Naive thymus-derived CD4-positive, alpha-beta T cell (primary cell): ENCODE results near the gene GTSF1L. TPM values are rescaled to one million over a fixed set of nuclear protein-coding genes. Genes with fewer than 3 reads are reported as not detected.
A peak's percentile ranks its signal among the peaks of the same experiment; 100 is the strongest.

Experiments used
- ATAC-seq: fragments of 150-1000 bp; cut with Tn5 transposase; 2 replicates; pipeline ENCODE4 v1.10.0; 2021; ENCODE audit warnings: mild to moderate bottlenecking, moderate library complexity
- CTCF ChIA-PET: fragments of 350-600 bp; sonication (Branson Sonifier 250); formaldehyde crosslinking; loops from one replicate; lab custom pipeline; 2021; ENCODE audit warnings: antibody characterized with exemption; lab: Charles Lee
- POLR2A ChIA-PET: fragments of 350-600 bp; sonication (Branson Sonifier 250); formaldehyde crosslinking; loops from one replicate; lab custom pipeline; 2021; ENCODE audit warnings: antibody characterized with exemption, inconsistent platforms; lab: Charles Lee
- DNase-seq, 9 donors: peaks; one replicate each; pipeline versions ENCODE4 v3.0.0 to v3.0.0-alpha.2; 2020 to 2022; ENCODE audit warnings: mixed read lengths in 1 of 9
- H3K27ac ChIP-seq: one replicate; pipeline ENCODE4 v1.7.0; 2013; ENCODE audit warnings: mild to moderate bottlenecking, low read depth, low read length, moderate library complexity
- H3K27me3 ChIP-seq, 2 donors: one replicate each; pipeline ENCODE4 v1.7.0; 2013; ENCODE audit warnings: low read length in 2 of 2, mild to moderate bottlenecking in 2 of 2, moderate library complexity in 2 of 2; ENCODE audit not compliant: control insufficient read depth in 2 of 2, insufficient read depth in 2 of 2
- H3K36me3 ChIP-seq, 3 experiments: 1 replicate in 2 of 3; 2 replicates in 1 of 3; pipeline ENCODE4 v1.7.0; 2013; ENCODE audit warnings: low read length in 3 of 3, mild to moderate bottlenecking in 3 of 3, moderate library complexity in 1 of 3; ENCODE audit not compliant: insufficient read depth in 3 of 3, control insufficient read depth in 2 of 3
- H3K4me1 ChIP-seq, 2 donors: one replicate each; pipeline ENCODE4 v1.7.0; 2013; ENCODE audit warnings: low read length in 2 of 2, mild to moderate bottlenecking in 2 of 2, moderate library complexity in 1 of 2; ENCODE audit not compliant: control insufficient read depth in 2 of 2, insufficient read depth in 2 of 2
- H3K4me3 ChIP-seq: 2 replicates; pipeline ENCODE4 v1.7.0; 2013; ENCODE audit warnings: mild to moderate bottlenecking, low read length
- H3K9me3 ChIP-seq, 3 experiments: 1 replicate in 2 of 3; 2 replicates in 1 of 3; pipeline ENCODE4 v1.7.0; 2013; ENCODE audit warnings: low read length in 3 of 3; ENCODE audit not compliant: control insufficient read depth in 2 of 3
- H3K27ac Mint-ChIP-seq, 9 donors: one replicate each; pipeline ENCODE4 v1.8.0; 2020 to 2022; ENCODE audit warnings: mixed read lengths in 9 of 9, mild to moderate bottlenecking in 8 of 9, moderate library complexity in 5 of 9, inconsistent platforms in 2 of 9
- H3K27me3 Mint-ChIP-seq, 5 donors: one replicate each; pipeline ENCODE4 v1.8.0; 2021 to 2022; ENCODE audit warnings: mixed read lengths in 5 of 5, mild to moderate bottlenecking in 1 of 5
- H3K36me3 Mint-ChIP-seq, 5 donors: one replicate each; pipeline ENCODE4 v1.8.0; 2020 to 2022; ENCODE audit warnings: mixed read lengths in 5 of 5, mild to moderate bottlenecking in 3 of 5, inconsistent platforms in 1 of 5
- H3K4me1 Mint-ChIP-seq, 7 donors: one replicate each; pipeline ENCODE4 v1.8.0; 2020 to 2022; ENCODE audit warnings: mixed read lengths in 7 of 7, mild to moderate bottlenecking in 3 of 7, inconsistent platforms in 1 of 7
- H3K4me3 Mint-ChIP-seq, 10 donors: one replicate each; pipeline ENCODE4 v1.8.0; 2020 to 2022; ENCODE audit warnings: mild to moderate bottlenecking in 10 of 10, mixed read lengths in 10 of 10, moderate library complexity in 6 of 10, inconsistent platforms in 2 of 10
- H3K9me3 Mint-ChIP-seq, 11 donors: one replicate each; pipeline ENCODE4 v1.8.0; 2020 to 2022; ENCODE audit warnings: mixed read lengths in 11 of 11, mild to moderate bottlenecking in 4 of 11, inconsistent platforms in 1 of 11, moderate library complexity in 1 of 11
- intact Hi-C, 2 donors: fragments of 100-400 bp; cut with micrococcal nuclease; formaldehyde crosslinking; loops; one replicate each; pipeline ENCODE4 v1.15.1; 2023
- polyA plus RNA-seq, 2 donors: library from polyadenylated mRNA; unstranded; fragments of 300-500 nt; fragmentation: Illumina TruSeq; gene quantifications; one replicate each; pipeline ENCODE4 v1.2.3, GENCODE V29; 2021
- total RNA-seq, 6 experiments: library from RNA in 5 of 6; stranded (reverse) in 5 of 6; gene quantifications; 1 replicate in 5 of 6; 2 replicates in 1 of 6; pipeline ENCODE4 v1.2.3 and lab custom pipeline; 2021 to 2026

The GTSF1L gene
- total and polyA plus RNA-seq, 7 experiments from 2014 or later: 1.4 to 1.7 TPM; not detected in 5

GRCh38 chr20:43711098-43711654, 15.6 kb downstream of the GTSF1L start:
- DNase-seq (no peak), ATAC-seq (peak; percentile 15)
- ChIA-PET POLR2A (no interaction called here), CTCF (no interaction called here)
- no peak overlapping the region for H3K4me3 Mint-ChIP-seq
- peaks cover 0 to 3% (median 0%) of the 10 kb centered on the region in 5 donors for H3K36me3 Mint-ChIP-seq
- Histone ChIP-seq H3K27ac (no peak overlapping the region), H3K27me3 (no peaks in the 10 kb centered on the region), H3K9me3 (no peaks in the 10 kb centered on the region), H3K4me3 (no peak overlapping the region), H3K36me3 (no peaks in the 10 kb centered on the region), H3K4me1 (no peaks in the 10 kb centered on the region)
- H3K4me1 Mint-ChIP-seq: no peaks in the 10 kb centered on the region
- H3K27me3 Mint-ChIP-seq: no peaks in the 10 kb centered on the region
- no peaks in the 10 kb centered on the region for H3K9me3 Mint-ChIP-seq
- intact Hi-C loops: no loop called here
- peak overlapping the region in 1 of 9 donors; percentile 36 for H3K27ac Mint-ChIP-seq

- H3K27ac ChIP-seq: no peak overlapping the region
- Mint-ChIP-seq H3K9me3 (no peaks in the 10 kb centered on the region), H3K36me3 (peaks cover 0 to 6% (median 0%) of the 10 kb centered on the region in 5 donors), H3K27ac (peak overlapping the region in 1 of 9 donors; percentile 28), H3K4me3 (no peak overlapping the region), H3K4me1 (no peaks in the 10 kb centered on the region), H3K27me3 (no peaks in the 10 kb centered on the region)
- H3K27me3 ChIP-seq: no peaks in the 10 kb centered on the region
- DNase-seq: no peak
- H3K9me3 ChIP-seq: no peaks in the 10 kb centered on the region
- ATAC-seq: no peak
- POLR2A ChIA-PET: no interaction called here
- intact Hi-C loops: no loop called here
- CTCF ChIA-PET: no interaction called here
- no peaks in the 10 kb centered on the region for H3K36me3 ChIP-seq
- H3K4me3 ChIP-seq: no peak overlapping the region
- no peaks in the 10 kb centered on the region for H3K4me1 ChIP-seq
These were observed 16.3 kb downstream of the GTSF1L start for GRCh38 chr20:43710370-43711044.

GRCh38 chr20:43702502-43702901, 24.3 kb downstream of the GTSF1L start:
- intact Hi-C loops: no loop called here
- no peak for DNase-seq

GRCh38 chr20:43700627-43701026, 26.2 kb downstream of the GTSF1L start:
- peaks cover 0 to 3% of the 10 kb centered on the region in 2 donors for H3K4me1 ChIP-seq
- H3K36me3 ChIP-seq: no peaks in the 10 kb centered on the region
- ChIA-PET POLR2A (no interaction called here), CTCF (no interaction called here)
- H3K9me3 Mint-ChIP-seq: no peaks in the 10 kb centered on the region
- H3K9me3 ChIP-seq: no peaks in the 10 kb centered on the region
- intact Hi-C loops: no loop called here
- DNase-seq: no peak
- ATAC-seq: no peak
- H3K27me3 Mint-ChIP-seq: no peaks in the 10 kb centered on the region
- H3K4me1 Mint-ChIP-seq: peaks cover 0 to 15% (median 8%) of the 10 kb centered on the region in 7 donors
- peaks cover 0 to 20% (median 0%) of the 10 kb centered on the region in 5 donors for H3K36me3 Mint-ChIP-seq
- peak overlapping the region in 1 of 9 donors; percentile 42 for H3K27ac Mint-ChIP-seq
- H3K4me3 ChIP-seq: no peak overlapping the region
- H3K27me3 ChIP-seq: no peaks in the 10 kb centered on the region
- H3K27ac ChIP-seq: no peak overlapping the region
- no peak overlapping the region for H3K4me3 Mint-ChIP-seq

More at GRCh38 chr20:43702502-43702901, 24.3 kb downstream of the GTSF1L start:
- peaks cover 0 to 15% (median 8%) of the 10 kb centered on the region in 7 donors for H3K4me1 Mint-ChIP-seq
- no peak overlapping the region for H3K27ac Mint-ChIP-seq
- no peaks in the 10 kb centered on the region for H3K9me3 ChIP-seq
- H3K27ac ChIP-seq: no peak overlapping the region
- POLR2A ChIA-PET: no interaction called here
- no peaks in the 10 kb centered on the region for H3K36me3 ChIP-seq
- no peak overlapping the region for H3K4me3 Mint-ChIP-seq
- CTCF ChIA-PET: no interaction called here
- H3K36me3 Mint-ChIP-seq: peaks cover 0 to 25% (median 0%) of the 10 kb centered on the region in 5 donors
- no peaks in the 10 kb centered on the region for H3K9me3 Mint-ChIP-seq
- no peak overlapping the region for H3K4me3 ChIP-seq
- no peaks in the 10 kb centered on the region for H3K27me3 Mint-ChIP-seq
- peaks cover 0 to 3% of the 10 kb centered on the region in 2 donors for H3K4me1 ChIP-seq
- no peaks in the 10 kb centered on the region for H3K27me3 ChIP-seq
- no peak for ATAC-seq

- intact Hi-C loops: no loop called here
- peaks cover 0 to 20% (median 0%) of the 10 kb centered on the region in 5 donors for H3K36me3 Mint-ChIP-seq
- Histone ChIP-seq H3K27me3 (no peaks in the 10 kb centered on the region), H3K4me3 (no peak overlapping the region), H3K27ac (no peak overlapping the region), H3K9me3 (no peaks in the 10 kb centered on the region), H3K4me1 (peaks cover 0 to 3% of the 10 kb centered on the region in 2 donors), H3K36me3 (no peaks in the 10 kb centered on the region)
- POLR2A ChIA-PET: no interaction called here
- DNase-seq: no peak
- no peaks in the 10 kb centered on the region for H3K9me3 Mint-ChIP-seq
- H3K27me3 Mint-ChIP-seq: no peaks in the 10 kb centered on the region
- peak overlapping the region in 2 of 10 donors; percentile 1 to 11 for H3K4me3 Mint-ChIP-seq
- ATAC-seq: peak; percentile 37
- H3K27ac Mint-ChIP-seq: peak overlapping the region in 2 of 9 donors; percentile 42 to 61
- CTCF ChIA-PET: no interaction called here
- peaks cover 0 to 15% (median 8%) of the 10 kb centered on the region in 7 donors for H3K4me1 Mint-ChIP-seq
These were observed 26.7 kb downstream of the GTSF1L start for GRCh38 chr20:43699941-43700565.

GRCh38 chr20:43695571-43695970, 31.2 kb downstream of the GTSF1L start:
- Mint-ChIP-seq H3K4me1 (peaks cover 5 to 18% (median 12%) of the 10 kb centered on the region in 7 donors), H3K4me3 (no peak overlapping the region), H3K27me3 (no peaks in the 10 kb centered on the region), H3K9me3 (no peaks in the 10 kb centered on the region), H3K36me3 (peaks cover 0 to 7% (median 0%) of the 10 kb centered on the region in 5 donors), H3K27ac (no peak overlapping the region)
- no peaks in the 10 kb centered on the region for H3K9me3 ChIP-seq
- no peaks in the 10 kb centered on the region for H3K36me3 ChIP-seq
- DNase-seq: no peak
- H3K4me1 ChIP-seq: peaks cover 0 to 3% of the 10 kb centered on the region in 2 donors
- CTCF ChIA-PET: no interaction called here
- no peak overlapping the region for H3K4me3 ChIP-seq
- no peak for ATAC-seq
- H3K27ac ChIP-seq: no peak overlapping the region
- no peaks in the 10 kb centered on the region for H3K27me3 ChIP-seq
- intact Hi-C loops: no loop called here
- POLR2A ChIA-PET: no interaction called here
